K562 (cell line): ENCODE data around the gene ABHD16A. TPM values are rescaled to one million over a fixed set of nuclear protein-coding genes. Genes with fewer than 3 reads are reported as not detected.

Experiments used
- CREM ChIP-seq: IDR thresholded peaks from 2 replicates; pipeline ENCODE4 v1.6.1; 2014; ENCODE audit warnings: antibody characterized with exemption, low read depth
- EGR1 ChIP-seq: fragments of 450-650 bp; conservative IDR thresholded peaks from 2 replicates; pipeline ENCODE4 v1.6.1; 2017; ENCODE audit warnings: mild to moderate bottlenecking
- ETS1 ChIP-seq: conservative IDR thresholded peaks from 2 replicates; pipeline ENCODE4 v1.6.1; 2011; ENCODE audit warnings: low read depth, mild to moderate bottlenecking, low read length; ENCODE audit not compliant: control insufficient read depth
- FUS ChIP-seq: fragments of 200-400 bp; formaldehyde crosslinking; optimal IDR thresholded peaks from 2 replicates; pipeline ENCODE3; 2017; ENCODE audit warnings: low read depth, low read length
- GATAD2B ChIP-seq: fragments of 450-650 bp; IDR thresholded peaks from 2 replicates; pipeline ENCODE4 v1.6.1; 2017; ENCODE audit warnings: mild to moderate bottlenecking, borderline replicate concordance
- HDAC8 ChIP-seq: fragments of 450-650 bp; IDR thresholded peaks from 2 replicates; pipeline ENCODE4 v1.6.1; 2016; ENCODE audit warnings: mild to moderate bottlenecking, missing genetic modification characterization, moderate library complexity, missing compliant biosample characterization
- KLF13 ChIP-seq: fragments of 450-650 bp; IDR thresholded peaks from 2 replicates; pipeline ENCODE4 v1.6.1; 2016; ENCODE audit warnings: missing genetic modification characterization, low read depth, mild to moderate bottlenecking, missing compliant biosample characterization, moderate library complexity, borderline replicate concordance
- PRMT5 ChIP-seq: sonication (generic); formaldehyde crosslinking; IDR thresholded peaks from 2 replicates; pipeline ENCODE4 v1.5.0; 2020; ENCODE audit warnings: missing genetic modification reagents
- PRPF4 ChIP-seq: fragments of 200-400 bp; formaldehyde crosslinking; IDR thresholded peaks from one replicate; pipeline ENCODE4 v1.6.1; 2017; ENCODE audit warnings: low read length, low read depth, mild to moderate bottlenecking; ENCODE audit not compliant: insufficient read depth, poor library complexity, severe bottlenecking
- SLC30A9 ChIP-seq: fragments of 250-450 bp; sonication (Bioruptor Pico); IDR thresholded peaks from 2 replicates; pipeline ENCODE4 v1.8.0; 2022; ENCODE audit warnings: mild to moderate bottlenecking, moderate library complexity
- SMAD1 ChIP-seq: fragments of 150-350 bp; IDR thresholded peaks from 2 replicates; pipeline ENCODE4 v1.6.1; 2014; ENCODE audit warnings: low read length, low read depth; ENCODE audit not compliant: partially characterized antibody
- SNRNP70 ChIP-seq: fragments of 200-400 bp; formaldehyde crosslinking; optimal IDR thresholded peaks from 2 replicates; pipeline ENCODE3; 2017; ENCODE audit warnings: low read depth, low read length
- TAF15 ChIP-seq: fragments of 200-400 bp; formaldehyde crosslinking; IDR thresholded peaks from 2 replicates; pipeline ENCODE4 v1.6.1; 2017; ENCODE audit warnings: mild to moderate bottlenecking, low read depth, low read length, moderate library complexity
- TAL1 ChIP-seq: fragments of 450-650 bp; IDR thresholded peaks from 2 replicates; pipeline ENCODE4 v1.6.1; 2016; ENCODE audit warnings: mild to moderate bottlenecking
- TRIM24 ChIP-seq, 2 experiments: fragments of 450-650 bp; IDR thresholded peaks; 2 replicates each; pipeline ENCODE4 v1.6.1; 2016
- XRCC4 ChIP-seq: IDR thresholded peaks from one replicate; pipeline ENCODE4 v1.6.1; 2011; ENCODE audit not compliant: insufficient read depth, insufficient read length; ENCODE audit errors: extremely low read depth
- ZBTB43 ChIP-seq: sonication (generic); formaldehyde crosslinking; IDR thresholded peaks from 2 replicates; pipeline ENCODE4 v1.8.0; 2023; ENCODE audit warnings: mild to moderate bottlenecking, missing genetic modification reagents
- ZNF12 ChIP-seq: sonication (generic); formaldehyde crosslinking; IDR thresholded peaks from 2 replicates; pipeline ENCODE4 v1.4.0; 2020; ENCODE audit warnings: mild to moderate bottlenecking, missing genetic modification reagents
- ZNF239 ChIP-seq: fragments of 250-450 bp; sonication (Bioruptor Pico); IDR thresholded peaks from 2 replicates; pipeline ENCODE4 v1.4.0; 2020; ENCODE audit warnings: mild to moderate bottlenecking
- ZNF280B ChIP-seq: fragments of 250-450 bp; sonication (Bioruptor Pico); IDR thresholded peaks from 2 replicates; pipeline ENCODE4 v1.5.1; 2021; ENCODE audit warnings: mild to moderate bottlenecking
- ZNF41 ChIP-seq: fragments of 250-450 bp; sonication (Bioruptor Pico); conservative IDR thresholded peaks from 2 replicates; pipeline ENCODE4 v1.4.0; 2020; ENCODE audit warnings: mild to moderate bottlenecking
- polyA plus RNA-seq, 8 experiments: library from polyadenylated mRNA; depleted of rRNA in 4 of 8; stranded (reverse) in 5 of 8; unstranded in 3 of 8; fragments of >200 nt; fragmentation: Nextera tagmentation in 2 of 8; fragmentation: Illumina TruSeq in 1 of 8; extraction: Ambion mirVana in 2 of 8; extraction: Trizol in 1 of 8; gene quantifications; 2 replicates each; pipeline versions ENCODE4 v1.2.1 to v1.2.3, GENCODE V29; 2011 to 2014; ENCODE audit warnings: inconsistent platforms in 1 of 8, missing spikeins in 1 of 8
- total RNA-seq, 7 experiments: library from RNA; depleted of rRNA in 6 of 7; stranded (reverse); fragments of >200 nt in 6 of 7; fragmentation: Illumina TruSeq in 2 of 7; extraction: Trizol in 2 of 7; gene quantifications; 2 replicates each; pipeline versions ENCODE4 v1.2.1 to v1.2.3, GENCODE V29; 2011 to 2021; ENCODE audit warnings: low replicate concordance in 1 of 7
- TF ChIP-seq, protein P1 (sequence below): fragments of 450-650 bp; IDR thresholded peaks from 2 replicates; pipeline ENCODE4 v1.7.1; 2018; ENCODE audit warnings: mild to moderate bottlenecking, low read depth; ENCODE audit not compliant: partially characterized antibody

ABHD16A gene
- total and polyA plus RNA-seq, 9 of the 15 experiments (the other 6 are each of a cell fraction or from before 2014, with no cell fraction given) = 25.8 to 120 (median 81.6) TPM

GRCh38 chr6:31690231-31691077 lies 12.7 kb downstream of the ABHD16A start (continued):
- TF ChIP-seq SNRNP70 (no peak), XRCC4 (no peak), HDAC8 (tag) (0 out of 2 replicates have a peak, but pooled peaks have one; percentile 41), SLC30A9 (CRISPR knock-in tag) (no peak), FUS (no peak), TRIM24 (IDR thresholded peaks at IDR 0.05) (peak; percentile 51 to 55; a peak in 2 of 4 replicates), ZBTB43 (peak; percentile 81; the same call in 1 of the 2 replicates), ZNF12 (CRISPR knock-in tag) (peak; percentile 54; the same call in 1 of the 2 replicates), SMAD1 (no peak), ZNF41 (CRISPR knock-in tag) (0 out of 2 replicates have a peak, but pooled peaks have one; percentile 7), PRMT5 (no peak), EGR1 (peak; percentile 95), ZNF239 (CRISPR knock-in tag) (no peak), GATAD2B (peak; percentile 8; the same call in 1 of the 2 replicates), TAL1 (peak; percentile 91), KLF13 (tag) (peak; percentile 64), ZNF280B (CRISPR knock-in tag) (no peak), TAF15 (no peak), ETS1 (no peak), CREM (peak; percentile 71), PRPF4 (no peak)
- TF ChIP-seq, protein P1, sequence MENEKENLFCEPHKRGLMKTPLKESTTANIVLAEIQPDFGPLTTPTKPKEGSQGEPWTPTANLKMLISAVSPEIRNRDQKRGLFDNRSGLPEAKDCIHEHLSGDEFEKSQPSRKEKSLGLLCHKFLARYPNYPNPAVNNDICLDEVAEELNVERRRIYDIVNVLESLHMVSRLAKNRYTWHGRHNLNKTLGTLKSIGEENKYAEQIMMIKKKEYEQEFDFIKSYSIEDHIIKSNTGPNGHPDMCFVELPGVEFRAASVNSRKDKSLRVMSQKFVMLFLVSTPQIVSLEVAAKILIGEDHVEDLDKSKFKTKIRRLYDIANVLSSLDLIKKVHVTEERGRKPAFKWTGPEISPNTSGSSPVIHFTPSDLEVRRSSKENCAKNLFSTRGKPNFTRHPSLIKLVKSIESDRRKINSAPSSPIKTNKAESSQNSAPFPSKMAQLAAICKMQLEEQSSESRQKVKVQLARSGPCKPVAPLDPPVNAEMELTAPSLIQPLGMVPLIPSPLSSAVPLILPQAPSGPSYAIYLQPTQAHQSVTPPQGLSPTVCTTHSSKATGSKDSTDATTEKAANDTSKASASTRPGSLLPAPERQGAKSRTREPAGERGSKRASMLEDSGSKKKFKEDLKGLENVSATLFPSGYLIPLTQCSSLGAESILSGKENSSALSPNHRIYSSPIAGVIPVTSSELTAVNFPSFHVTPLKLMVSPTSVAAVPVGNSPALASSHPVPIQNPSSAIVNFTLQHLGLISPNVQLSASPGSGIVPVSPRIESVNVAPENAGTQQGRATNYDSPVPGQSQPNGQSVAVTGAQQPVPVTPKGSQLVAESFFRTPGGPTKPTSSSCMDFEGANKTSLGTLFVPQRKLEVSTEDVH = peak; percentile 61
